GM12891 (cell line): ENCODE data around the gene RSBN1L. TPM values are rescaled to one million over a fixed set of nuclear protein-coding genes. Genes with fewer than 3 reads are reported as not detected.
"Not testable (repeated sequence)": the region's sequence is repeated elsewhere in the genome, so short reads cannot be mapped to it uniquely, and the experiment has no call there.

Experiments
- DNase-seq: peaks from one replicate; pipeline ENCODE4 v3.0.0; 2011; ENCODE audit warnings: low spot score; ENCODE audit not compliant: insufficient read length
- FAIRE-seq: peaks from 2 replicates; lab custom pipeline; 2011; peaks lifted over from hg19 to GRCh38; lab: Jason Lieb, UNC
- PAX5 ChIP-seq: IDR thresholded peaks from 2 replicates; pipeline ENCODE4 v1.6.1; 2011; ENCODE audit warnings: low read length, moderate library complexity, mild to moderate bottlenecking; ENCODE audit not compliant: insufficient read depth, severe bottlenecking
- POLR2A ChIP-seq: IDR thresholded peaks from 2 replicates; pipeline ENCODE4 v1.6.1; 2011; ENCODE audit warnings: low read depth, low read length, control low read depth
- POLR2AphosphoS5 ChIP-seq: IDR thresholded peaks from 2 replicates; pipeline ENCODE4 v1.6.1; 2011; ENCODE audit warnings: low read depth, low read length, control low read depth
- POU2F2 ChIP-seq: IDR thresholded peaks from 2 replicates; pipeline ENCODE4 v1.6.1; 2011; ENCODE audit warnings: low read depth, mild to moderate bottlenecking, control low read depth, low read length, moderate library complexity
- SPI1 ChIP-seq: IDR thresholded peaks from 2 replicates; pipeline ENCODE4 v1.6.1; 2011; ENCODE audit warnings: low read depth, low read length, control low read depth
- TAF1 ChIP-seq: IDR thresholded peaks from 2 replicates; pipeline ENCODE4 v1.6.1; 2011; ENCODE audit warnings: low read depth, low read length, control low read depth
- polyA plus RNA-seq: library from polyadenylated mRNA; unstranded; fragments of >200 nt; gene quantifications from one replicate; pipeline ENCODE4 v1.2.1, GENCODE V29; 2012; ENCODE audit warnings: low read depth, missing spikeins, inconsistent platforms; ENCODE audit not compliant: missing spikeins

RSBN1L gene
- polyA plus RNA-seq = 6.6 TPM

- FAIRE-seq (peak; percentile 92), DNase-seq (peak; percentile 83)
- TF ChIP-seq POU2F2 = 0 out of 2 replicates have a peak, but pooled peaks have one; percentile 10
- TF ChIP-seq TAF1 = peak; percentile 92
- TF ChIP-seq PAX5 = no peak
- TF ChIP-seq POLR2AphosphoS5 = peak; percentile 79
- no peak for TF ChIP-seq SPI1
- TF ChIP-seq POLR2A = peak; percentile 63
Measured at GRCh38 chr7:77696057-77696642, at the start of gene RSBN1L. Gene RSBN1L (plus strand): TSS chr7:77696459. CDS start chr7:77696470, 11 bp downstream.

GRCh38 chr7:77648742-77649338, 47.4 kb upstream of the RSBN1L start:
- TF ChIP-seq PAX5 (no peak), SPI1 (no peak), POLR2A (no peak), TAF1 (no peak)
- no peak for DNase-seq
- FAIRE-seq = no peak

- FAIRE-seq (no peak), DNase-seq (no peak)
- TF ChIP-seq POLR2A (no peak), SPI1 (no peak), POLR2AphosphoS5 (no peak), POU2F2 (no peak), TAF1 (no peak), PAX5 (no peak)
Measured at GRCh38 chr7:77649716-77650349, 46.4 kb upstream of the RSBN1L start.

GRCh38 chr7:77651575-77652162, 44.6 kb upstream of the RSBN1L start:
- no peak for FAIRE-seq

GRCh38 chr7:77652826-77653225, 43.4 kb upstream of the RSBN1L start:
- FAIRE-seq, DNase-seq: not testable (repeated sequence)

More at GRCh38 chr7:77651575-77652162, 44.6 kb upstream of the RSBN1L start:
- TF ChIP-seq TAF1 (no peak), PAX5 (no peak), POLR2AphosphoS5 (no peak), SPI1 (no peak), POU2F2 (no peak), POLR2A (no peak)
- peak; percentile 36 for DNase-seq

GRCh38 chr7:77653572-77653971, 42.7 kb upstream of the RSBN1L start:
- DNase-seq = no peak
- no peak for TF ChIP-seq SPI1
- TF ChIP-seq TAF1 = no peak
- no peak for TF ChIP-seq PAX5
- no peak for FAIRE-seq

- DNase-seq (no peak), FAIRE-seq (no peak)
- no peak for TF ChIP-seq POLR2A
- no peak for TF ChIP-seq POLR2AphosphoS5
- TF ChIP-seq SPI1 = no peak
- no peak for TF ChIP-seq TAF1
- no peak for TF ChIP-seq POU2F2
- TF ChIP-seq PAX5 = no peak
Measured at GRCh38 chr7:77655356-77655755, 40.9 kb upstream of the RSBN1L start.

- FAIRE-seq = no peak
- no peak for DNase-seq
- no peak for TF ChIP-seq SPI1
- no peak for TF ChIP-seq PAX5
- TF ChIP-seq POLR2A = no peak
- no peak for TF ChIP-seq POLR2AphosphoS5
- no peak for TF ChIP-seq POU2F2
- no peak for TF ChIP-seq TAF1
Measured at GRCh38 chr7:77655836-77656455, 40.3 kb upstream of the RSBN1L start.

GRCh38 chr7:77657427-77658224, 38.6 kb upstream of the RSBN1L start:
- no peak for TF ChIP-seq POLR2AphosphoS5
- TF ChIP-seq SPI1 = peak; percentile 38; the same call in 1 of the 2 replicates
- no peak for TF ChIP-seq POU2F2
- FAIRE-seq = peak; percentile 62
- peak; percentile 15 for DNase-seq
